OCI-LY1 (cell line): ENCODE measurements around the gene KRTAP9-9.
"Not testable (repeated sequence)": the region's sequence is repeated elsewhere in the genome, so short reads cannot be mapped to it uniquely, and the experiment has no call there.

Experiments
- H2AFZ ChIP-seq: fragments of 200-600 bp; sonication (generic), shearing (Covaris generic); 2 replicates; pipeline ENCODE4 v1.6.0; 2014; ENCODE audit warnings: antibody characterized with exemption, mild to moderate bottlenecking, low read length
- H3F3A ChIP-seq: fragments of 200-600 bp; sonication (generic), shearing (Covaris generic); 2 replicates; pipeline ENCODE4 v1.6.0; 2014; ENCODE audit warnings: mild to moderate bottlenecking, antibody characterized with exemption, low read length, moderate library complexity; ENCODE audit not compliant: insufficient read depth
- H3K27ac ChIP-seq: fragments of 200-600 bp; sonication (generic); 2 replicates; pipeline ENCODE4 v1.5.1; 2014; ENCODE audit warnings: low read length, mixed run types, mild to moderate bottlenecking, low read depth; ENCODE audit not compliant: poor library complexity, severe bottlenecking
- H3K27me3 ChIP-seq: fragments of 200-600 bp; sonication (generic); 2 replicates; pipeline ENCODE4 v1.6.0; 2014; ENCODE audit warnings: antibody characterized with exemption, mild to moderate bottlenecking, low read length, moderate library complexity; ENCODE audit not compliant: insufficient read depth
- H3K36me3 ChIP-seq: fragments of 200-600 bp; sonication (generic); 2 replicates; pipeline ENCODE4 v1.6.1; 2014; ENCODE audit warnings: mild to moderate bottlenecking, antibody characterized with exemption, low read length, moderate library complexity, mixed read lengths; ENCODE audit not compliant: insufficient read depth
- H3K4me1 ChIP-seq: fragments of 200-600 bp; sonication (generic); 2 replicates; pipeline ENCODE4 v1.5.1; 2014; ENCODE audit warnings: mild to moderate bottlenecking, low read length, moderate library complexity; ENCODE audit not compliant: insufficient read depth, severe bottlenecking
- H3K4me2 ChIP-seq: fragments of 200-600 bp; sonication (generic), shearing (Covaris generic); 2 replicates; pipeline ENCODE4 v1.6.1; 2014; ENCODE audit warnings: low read length
- H3K4me3 ChIP-seq: fragments of 200-600 bp; sonication (generic); 2 replicates; pipeline ENCODE4 v1.5.1; 2014; ENCODE audit warnings: low read length, low read depth, mild to moderate bottlenecking, mixed read lengths; ENCODE audit not compliant: poor library complexity, severe bottlenecking
- H3K79me2 ChIP-seq: fragments of 200-600 bp; shearing (Covaris generic); 2 replicates; pipeline ENCODE4 v1.6.1; 2016; ENCODE audit warnings: mixed run types, low read length, mixed read lengths; ENCODE audit not compliant: insufficient read depth
- H3K9ac ChIP-seq: fragments of 200-600 bp; sonication (generic), shearing (Covaris generic); 2 replicates; pipeline ENCODE4 v1.6.1; 2014; ENCODE audit warnings: mild to moderate bottlenecking, low read length, mixed read lengths
- H3K9me2 ChIP-seq: fragments of 200-600 bp; sonication (generic), shearing (Covaris generic); 2 replicates; pipeline ENCODE4 v1.6.1; 2014; ENCODE audit warnings: low read depth, mild to moderate bottlenecking, low read length, mixed read lengths
- H3K9me3 ChIP-seq: fragments of 200-600 bp; shearing (Covaris generic); 2 replicates; pipeline ENCODE4 v1.6.1; 2014; ENCODE audit warnings: low read length, mixed read lengths
- H4K20me1 ChIP-seq: fragments of 200-600 bp; sonication (generic), shearing (Covaris generic); 2 replicates; pipeline ENCODE4 v1.6.0; 2016; ENCODE audit warnings: mild to moderate bottlenecking, low read length; ENCODE audit not compliant: insufficient read depth
- CTCF ChIP-seq: fragments of 200-600 bp; sonication (generic), shearing (Covaris generic); IDR thresholded peaks from 2 replicates; pipeline ENCODE4 v1.5.1; 2017; ENCODE audit warnings: mild to moderate bottlenecking, antibody characterized with exemption, low read length, moderate library complexity, mixed read lengths
- EZH2 ChIP-seq: fragments of 200-600 bp; sonication (generic), shearing (Covaris generic); IDR thresholded peaks from 2 replicates; pipeline ENCODE4 v1.8.0; 2017; ENCODE audit warnings: borderline replicate concordance, mixed run types, mild to moderate bottlenecking, antibody characterized with exemption, low read length, moderate library complexity, mixed read lengths

Gene KRTAP9-9

GRCh38 chr17:41230094-41230493 lies 25.1 kb upstream of the KRTAP9-9 start:
- Histone ChIP-seq H3F3A (no peaks in the 10 kb centered on the region), H3K36me3 (no peaks in the 10 kb centered on the region), H3K4me3 (no peak overlapping the region), H3K9ac (no peak overlapping the region), H4K20me1 (no peaks in the 10 kb centered on the region), H3K4me1 (no peaks in the 10 kb centered on the region), H3K79me2 (no peaks in the 10 kb centered on the region), H3K9me3 (no peaks in the 10 kb centered on the region), H3K9me2 (no peaks in the 10 kb centered on the region), H3K27ac (no peak overlapping the region), H3K27me3 (no peaks in the 10 kb centered on the region), H3K4me2 (no peak overlapping the region), H2AFZ (no peak overlapping the region)
- TF ChIP-seq CTCF (no peak), EZH2 (no peak)

GRCh38 chr17:41231731-41232130 lies 23.5 kb upstream of the KRTAP9-9 start:
- Histone ChIP-seq H3K4me3 (no peak overlapping the region), H3K27me3 (no peaks in the 10 kb centered on the region), H3F3A (no peaks in the 10 kb centered on the region), H3K36me3 (no peaks in the 10 kb centered on the region), H3K9ac (no peak overlapping the region), H3K79me2 (no peaks in the 10 kb centered on the region), H3K27ac (no peak overlapping the region), H2AFZ (no peak overlapping the region), H3K9me3 (no peaks in the 10 kb centered on the region), H3K4me2 (no peak overlapping the region), H4K20me1 (no peaks in the 10 kb centered on the region), H3K4me1 (no peaks in the 10 kb centered on the region), H3K9me2 (no peaks in the 10 kb centered on the region)
- no peak for TF ChIP-seq EZH2
- TF ChIP-seq CTCF, result no peak

GRCh38 chr17:41232399-41233105 lies 22.6 kb upstream of the KRTAP9-9 start, which contains the start of gene KRTAP9-3:
TSS of gene KRTAP9-3 (plus strand) at chr17:41232449. CDS start at chr17:41232502, 53 bp downstream.
- not testable (repeated sequence) for H3K9ac ChIP-seq, H4K20me1 ChIP-seq, H3K27me3 ChIP-seq

GRCh38 chr17:41237116-41237515 lies 18.1 kb upstream of the KRTAP9-9 start:
- not testable (repeated sequence) for H3K4me2 ChIP-seq, H3K27ac ChIP-seq, H3K27me3 ChIP-seq, H3K9me3 ChIP-seq, H3F3A ChIP-seq, H3K9me2 ChIP-seq, H3K9ac ChIP-seq, H3K36me3 ChIP-seq, H3K4me3 ChIP-seq, H2AFZ ChIP-seq, H4K20me1 ChIP-seq, H3K4me1 ChIP-seq, H3K79me2 ChIP-seq

More at GRCh38 chr17:41232399-41233105, 22.6 kb upstream of the KRTAP9-9 start, which contains the start of gene KRTAP9-3:
- not testable (repeated sequence) for H3F3A ChIP-seq, H3K9me3 ChIP-seq, H2AFZ ChIP-seq, H3K4me1 ChIP-seq, H3K36me3 ChIP-seq, H3K4me2 ChIP-seq, H3K4me3 ChIP-seq, H3K79me2 ChIP-seq, H3K27ac ChIP-seq, H3K9me2 ChIP-seq

GRCh38 chr17:41237949-41238437 lies 17.2 kb upstream of the KRTAP9-9 start, which contains the start of gene KRTAP9-8:
TSS of gene KRTAP9-8 (plus strand) at chr17:41237999. CDS start at chr17:41238052, 53 bp downstream.
- not testable (repeated sequence) for H3K36me3 ChIP-seq

More at GRCh38 chr17:41237949-41238437, 17.2 kb upstream of the KRTAP9-9 start, which contains the start of gene KRTAP9-8:
- H3K27me3 ChIP-seq, H3F3A ChIP-seq, H3K9me2 ChIP-seq, H4K20me1 ChIP-seq, H3K9me3 ChIP-seq, H3K27ac ChIP-seq, H3K4me1 ChIP-seq, H3K4me3 ChIP-seq, H3K4me2 ChIP-seq, H3K9ac ChIP-seq, H2AFZ ChIP-seq, H3K79me2 ChIP-seq: not testable (repeated sequence)
